ENCODE data around the gene TSG101. TPM values are rescaled to one million over a fixed set of nuclear protein-coding genes. Genes with fewer than 3 reads are reported as not detected.

TSG101 gene
- total RNA-seq, 1 experiment from 2014 or later = 79.1 TPM

DNA sequence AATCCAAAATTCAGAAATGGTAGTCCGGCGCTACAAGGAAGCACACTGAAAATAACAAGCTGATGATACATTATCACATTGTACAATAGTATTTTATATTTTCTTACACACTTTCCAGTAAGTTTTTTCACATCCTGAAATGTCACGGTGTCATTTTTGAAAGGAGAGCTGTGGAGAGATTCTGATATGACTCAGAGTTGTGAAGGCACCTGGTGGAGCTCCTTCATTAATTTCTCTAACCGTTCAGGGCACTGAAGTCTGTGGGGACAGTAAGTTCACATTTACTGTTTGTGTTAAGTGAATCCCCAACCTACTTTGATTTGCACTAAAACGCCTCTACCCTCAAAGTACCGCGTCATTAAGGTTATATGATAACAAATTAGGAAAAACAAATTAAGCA is 57.8 kb downstream of the TSG101 start:
- in situ Hi-C loops (cut with HindIII; ENCODE audit: low pct_unique_long_range_greater_than_20kb, low sequenced_read_pairs) = no loop called here
- ATAC-seq (no peak), DNase-seq (ENCODE audit: low read depth, low spot score) (no peak)
- TF ChIP-seq TCF7L2 (IDR thresholded peaks at IDR 0.05; ENCODE audit: low read depth, low read length) = no peak
- TF ChIP-seq POLR2AphosphoS5 (IDR thresholded peaks at IDR 0.05; ENCODE audit: low read depth, low read length) = no peak
- TF ChIP-seq, protein P1, sequence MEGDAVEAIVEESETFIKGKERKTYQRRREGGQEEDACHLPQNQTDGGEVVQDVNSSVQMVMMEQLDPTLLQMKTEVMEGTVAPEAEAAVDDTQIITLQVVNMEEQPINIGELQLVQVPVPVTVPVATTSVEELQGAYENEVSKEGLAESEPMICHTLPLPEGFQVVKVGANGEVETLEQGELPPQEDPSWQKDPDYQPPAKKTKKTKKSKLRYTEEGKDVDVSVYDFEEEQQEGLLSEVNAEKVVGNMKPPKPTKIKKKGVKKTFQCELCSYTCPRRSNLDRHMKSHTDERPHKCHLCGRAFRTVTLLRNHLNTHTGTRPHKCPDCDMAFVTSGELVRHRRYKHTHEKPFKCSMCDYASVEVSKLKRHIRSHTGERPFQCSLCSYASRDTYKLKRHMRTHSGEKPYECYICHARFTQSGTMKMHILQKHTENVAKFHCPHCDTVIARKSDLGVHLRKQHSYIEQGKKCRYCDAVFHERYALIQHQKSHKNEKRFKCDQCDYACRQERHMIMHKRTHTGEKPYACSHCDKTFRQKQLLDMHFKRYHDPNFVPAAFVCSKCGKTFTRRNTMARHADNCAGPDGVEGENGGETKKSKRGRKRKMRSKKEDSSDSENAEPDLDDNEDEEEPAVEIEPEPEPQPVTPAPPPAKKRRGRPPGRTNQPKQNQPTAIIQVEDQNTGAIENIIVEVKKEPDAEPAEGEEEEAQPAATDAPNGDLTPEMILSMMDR (IDR thresholded peaks at IDR 0.05) = no peak
- TF ChIP-seq, protein P2, sequence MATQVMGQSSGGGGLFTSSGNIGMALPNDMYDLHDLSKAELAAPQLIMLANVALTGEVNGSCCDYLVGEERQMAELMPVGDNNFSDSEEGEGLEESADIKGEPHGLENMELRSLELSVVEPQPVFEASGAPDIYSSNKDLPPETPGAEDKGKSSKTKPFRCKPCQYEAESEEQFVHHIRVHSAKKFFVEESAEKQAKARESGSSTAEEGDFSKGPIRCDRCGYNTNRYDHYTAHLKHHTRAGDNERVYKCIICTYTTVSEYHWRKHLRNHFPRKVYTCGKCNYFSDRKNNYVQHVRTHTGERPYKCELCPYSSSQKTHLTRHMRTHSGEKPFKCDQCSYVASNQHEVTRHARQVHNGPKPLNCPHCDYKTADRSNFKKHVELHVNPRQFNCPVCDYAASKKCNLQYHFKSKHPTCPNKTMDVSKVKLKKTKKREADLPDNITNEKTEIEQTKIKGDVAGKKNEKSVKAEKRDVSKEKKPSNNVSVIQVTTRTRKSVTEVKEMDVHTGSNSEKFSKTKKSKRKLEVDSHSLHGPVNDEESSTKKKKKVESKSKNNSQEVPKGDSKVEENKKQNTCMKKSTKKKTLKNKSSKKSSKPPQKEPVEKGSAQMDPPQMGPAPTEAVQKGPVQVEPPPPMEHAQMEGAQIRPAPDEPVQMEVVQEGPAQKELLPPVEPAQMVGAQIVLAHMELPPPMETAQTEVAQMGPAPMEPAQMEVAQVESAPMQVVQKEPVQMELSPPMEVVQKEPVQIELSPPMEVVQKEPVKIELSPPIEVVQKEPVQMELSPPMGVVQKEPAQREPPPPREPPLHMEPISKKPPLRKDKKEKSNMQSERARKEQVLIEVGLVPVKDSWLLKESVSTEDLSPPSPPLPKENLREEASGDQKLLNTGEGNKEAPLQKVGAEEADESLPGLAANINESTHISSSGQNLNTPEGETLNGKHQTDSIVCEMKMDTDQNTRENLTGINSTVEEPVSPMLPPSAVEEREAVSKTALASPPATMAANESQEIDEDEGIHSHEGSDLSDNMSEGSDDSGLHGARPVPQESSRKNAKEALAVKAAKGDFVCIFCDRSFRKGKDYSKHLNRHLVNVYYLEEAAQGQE (IDR thresholded peaks at IDR 0.05; ENCODE audit: insufficient read depth in 1 of 2, low read depth in 2 of 2, low read length in 1 of 2) = no peak
- no peak for TF ChIP-seq SIN3A (IDR thresholded peaks at IDR 0.05; ENCODE audit: borderline replicate concordance, insufficient read depth, low read depth, low read length)
- Histone ChIP-seq H3K4me1 (ENCODE audit: control insufficient read depth, insufficient read depth, low read length) (no peaks in the 10 kb centered on the region), H3K36me3 (ENCODE audit: control insufficient read depth, insufficient read depth, low read length) (no peaks in the 10 kb centered on the region), H3K27ac (ENCODE audit: low read length) (no peak overlapping the region), H3K9me3 (ENCODE audit: control insufficient read depth, insufficient read depth, low read depth, low read length) (no peaks in the 10 kb centered on the region), H3K27me3 (ENCODE audit: control insufficient read depth, insufficient read depth, low read length) (no peaks in the 10 kb centered on the region), H3K4me3 (ENCODE audit: low read depth in 2 of 2, low read length in 2 of 2) (no peak overlapping the region)
- intact Hi-C loops (cut with micrococcal nuclease; ENCODE audit: unreplicated experiment) = no loop called here
- ChIA-PET POLR2A (no interaction called here), CTCF (no interaction called here)
- BruUV-seq (replicated peaks) = no TSS peak

DNA sequence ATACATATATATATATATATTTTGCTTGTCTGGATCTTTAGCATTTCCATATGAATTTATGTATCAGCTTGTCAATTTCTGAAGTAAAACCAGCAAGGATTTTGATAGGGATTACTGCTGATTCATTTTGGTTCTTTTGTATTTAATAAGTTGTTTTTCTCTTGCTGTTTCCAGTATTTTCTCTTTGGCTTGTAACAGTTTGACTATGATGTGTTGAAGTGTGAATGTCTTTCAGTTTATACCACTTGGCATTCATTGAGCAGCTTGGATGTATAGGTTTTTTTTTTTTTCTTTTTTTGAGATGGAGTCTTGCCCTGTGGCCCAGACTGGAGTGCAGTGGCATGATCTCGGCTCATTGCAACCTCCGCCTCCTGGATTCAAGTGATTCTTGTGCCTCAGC is 58.7 kb downstream of the TSG101 start:
- POLR2A ChIA-PET = no interaction called here
- no peaks in the 10 kb centered on the region for H3K27me3 ChIP-seq (ENCODE audit: control insufficient read depth, insufficient read depth, low read length)
- H3K36me3 ChIP-seq (ENCODE audit: control insufficient read depth, insufficient read depth, low read length) = no peaks in the 10 kb centered on the region
- no peak overlapping the region for H3K27ac ChIP-seq (ENCODE audit: low read length)
- TF ChIP-seq, protein P1 (IDR thresholded peaks at IDR 0.05) = no peak
- TF ChIP-seq TCF7L2 (IDR thresholded peaks at IDR 0.05; ENCODE audit: low read depth, low read length) (no peak), SIN3A (IDR thresholded peaks at IDR 0.05; ENCODE audit: borderline replicate concordance, insufficient read depth, low read depth, low read length) (no peak), POLR2AphosphoS5 (IDR thresholded peaks at IDR 0.05; ENCODE audit: low read depth, low read length) (no peak)
- TF ChIP-seq, protein P2 (IDR thresholded peaks at IDR 0.05; ENCODE audit: insufficient read depth in 1 of 2, low read depth in 2 of 2, low read length in 1 of 2) = no peak
- in situ Hi-C loops (cut with HindIII; ENCODE audit: low pct_unique_long_range_greater_than_20kb, low sequenced_read_pairs) (no loop called here), intact Hi-C loops (cut with micrococcal nuclease; ENCODE audit: unreplicated experiment) (no loop called here)
- no peak for ATAC-seq
- BruUV-seq (replicated peaks) = no TSS peak
- CTCF ChIA-PET = interaction anchor here (0.6 kb wide), 1 partner anchor 10 kb away, joined by 3 read pairs; no protein-coding TSS in a partner anchor
- DNase-seq (ENCODE audit: low read depth, low spot score) = no peak
- H3K4me1 ChIP-seq (ENCODE audit: control insufficient read depth, insufficient read depth, low read length) = no peaks in the 10 kb centered on the region
- H3K9me3 ChIP-seq (ENCODE audit: control insufficient read depth, insufficient read depth, low read depth, low read length) = no peaks in the 10 kb centered on the region
- no peak overlapping the region for H3K4me3 ChIP-seq (ENCODE audit: low read depth in 2 of 2, low read length in 2 of 2)

Measured in Panc1 (cell line).